Measurements from ENCODE around the gene AJAP1.

Gene AJAP1

DNA sequence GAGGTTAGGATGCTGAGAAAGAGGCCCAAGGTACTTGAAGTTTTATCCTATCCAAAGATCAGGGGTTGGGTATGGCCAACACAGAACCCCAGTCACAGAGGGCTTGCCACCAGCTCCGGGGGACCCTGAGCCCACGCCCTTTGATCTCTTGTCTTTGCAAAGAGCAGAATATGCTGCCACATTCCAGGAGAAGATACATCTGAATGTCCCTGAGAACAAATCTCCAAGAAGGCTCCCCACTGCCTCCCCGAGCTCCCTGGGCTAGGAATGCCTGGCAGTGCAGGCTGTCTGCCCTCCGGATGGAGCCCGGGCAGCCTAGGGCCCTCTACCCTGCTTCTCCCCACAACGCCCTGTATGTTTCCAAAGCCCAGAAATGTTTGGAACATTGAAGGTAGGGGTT lies 49.2 kb downstream of the AJAP1 start:
- DNase-seq, result no peak

GRCh38 chr1:4708840-4709507 lies 54.6 kb downstream of the AJAP1 start:
- DNase-seq, result no peak

DNA sequence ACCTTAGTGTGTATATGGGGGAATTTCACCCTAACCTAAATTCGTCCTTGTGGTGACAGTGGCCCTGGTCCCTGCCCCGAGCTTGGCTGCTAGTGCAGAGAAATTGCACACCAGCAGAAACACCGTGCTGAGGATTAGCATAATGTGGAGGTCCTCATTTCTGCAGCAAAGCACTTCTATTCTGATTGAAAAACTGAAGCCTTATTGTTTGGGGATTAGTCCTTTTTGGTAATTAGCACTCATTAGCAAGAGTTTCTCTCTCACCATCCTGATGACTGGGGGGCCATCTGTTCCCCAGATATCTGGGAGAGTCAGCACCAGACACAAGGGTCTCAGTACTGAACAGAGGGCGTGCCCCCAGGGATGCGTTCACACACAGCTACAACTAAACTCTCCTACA lies 55.2 kb downstream of the AJAP1 start:
- no peak for DNase-seq

DNA sequence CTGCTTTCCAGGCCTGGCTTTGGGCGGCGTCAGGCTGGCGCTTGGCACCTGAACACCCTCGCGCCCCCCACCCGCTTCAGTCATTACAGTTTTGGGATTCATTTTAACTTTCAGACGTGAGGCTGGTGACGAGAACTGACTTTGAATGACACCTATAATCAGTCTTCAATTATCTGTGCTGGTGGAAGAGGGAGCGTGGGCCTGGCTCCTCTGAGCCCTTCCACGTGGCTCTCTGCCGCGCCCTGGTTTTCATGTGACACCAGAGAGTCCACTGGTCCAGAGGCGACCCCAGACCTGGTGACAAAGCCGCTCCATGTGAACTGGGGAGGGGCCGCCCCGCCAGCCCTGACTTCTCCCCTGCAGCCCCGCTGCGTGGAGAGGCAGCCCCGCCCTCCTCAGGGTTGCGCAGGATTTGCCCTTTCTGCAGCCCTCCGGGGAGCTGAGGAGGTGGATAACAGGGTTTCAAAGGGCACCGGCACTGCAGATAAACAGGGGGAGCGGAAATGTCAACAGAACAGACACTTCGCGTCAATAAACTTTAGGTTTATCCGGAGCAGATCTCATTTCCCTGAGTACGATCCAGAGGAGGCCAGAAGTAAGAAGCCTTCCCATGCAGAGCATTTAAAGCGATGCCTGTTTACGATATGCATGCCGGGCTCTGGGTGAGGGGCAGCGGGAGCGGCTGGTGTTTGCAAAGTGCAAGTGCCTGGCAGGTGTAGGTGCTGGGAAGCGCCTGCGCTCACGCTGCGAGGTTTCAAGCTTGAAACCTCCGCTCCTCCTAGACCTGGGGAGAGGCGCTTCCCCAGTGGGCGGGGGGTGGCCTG lies 56.4 kb downstream of the AJAP1 start:
- DNase-seq, result no peak

GRCh38 chr1:4711416-4712275 lies 57.2 kb downstream of the AJAP1 start:
- no peak for DNase-seq

DNA sequence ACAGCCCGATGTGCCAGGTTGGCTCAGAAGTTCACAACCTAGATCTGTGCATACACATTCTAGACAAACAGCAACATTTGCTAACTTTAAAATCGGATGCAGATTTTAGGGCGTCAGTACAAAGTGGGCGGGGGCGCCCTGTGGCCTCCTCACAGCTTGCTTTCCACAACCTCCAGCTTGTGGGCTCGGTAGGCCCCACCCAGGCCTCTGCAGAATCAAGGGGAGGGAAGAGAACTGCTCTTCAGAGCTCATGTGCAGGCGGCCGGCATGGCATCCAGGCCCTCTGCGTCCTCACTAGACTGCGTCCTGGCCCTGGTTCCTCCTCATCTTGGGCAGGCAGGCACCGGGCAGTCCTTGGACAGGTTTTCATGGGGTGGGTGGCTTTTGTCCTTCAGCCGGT lies 59.3 kb downstream of the AJAP1 start:
- no peak for DNase-seq

DNA sequence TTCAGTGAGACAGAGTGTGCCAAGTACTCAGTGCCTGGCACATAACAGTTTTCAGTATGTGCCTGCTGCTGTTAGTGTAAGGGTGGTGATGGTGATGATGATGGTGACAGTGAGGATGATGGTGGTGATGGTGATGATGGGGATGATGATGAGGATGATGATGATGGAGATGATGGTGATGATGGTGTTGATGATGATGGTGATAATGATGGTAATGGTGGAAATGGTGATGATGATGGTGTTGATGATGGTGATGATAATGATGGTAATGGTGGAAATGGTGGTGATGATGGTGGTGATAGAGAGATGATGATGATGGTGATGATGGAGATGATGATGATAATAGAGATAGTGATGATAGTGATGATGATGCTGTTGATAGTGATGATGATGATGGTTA lies 62.0 kb downstream of the AJAP1 start:
- DNase-seq, result no peak

DNA sequence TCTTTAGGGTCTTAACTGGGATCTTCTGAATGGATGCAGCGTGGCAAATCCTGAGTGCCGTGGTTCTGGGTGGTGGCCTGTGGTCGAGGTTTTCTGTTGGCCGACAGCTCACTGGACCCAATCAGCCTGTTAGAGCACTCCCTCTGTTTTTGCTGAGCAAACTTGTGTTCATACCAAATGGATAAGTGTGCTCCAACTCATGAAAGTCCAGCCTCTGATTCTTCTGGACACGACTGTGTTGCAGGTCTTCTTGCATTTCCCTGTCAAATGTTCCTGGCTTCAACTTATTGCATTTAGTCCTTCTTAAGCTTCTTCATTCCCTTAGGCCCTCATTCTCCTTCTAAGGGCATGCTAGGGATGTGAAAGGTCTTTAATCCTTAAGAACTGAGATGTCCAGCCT lies 63.7 kb downstream of the AJAP1 start:
- DNase-seq, result no peak

DNA sequence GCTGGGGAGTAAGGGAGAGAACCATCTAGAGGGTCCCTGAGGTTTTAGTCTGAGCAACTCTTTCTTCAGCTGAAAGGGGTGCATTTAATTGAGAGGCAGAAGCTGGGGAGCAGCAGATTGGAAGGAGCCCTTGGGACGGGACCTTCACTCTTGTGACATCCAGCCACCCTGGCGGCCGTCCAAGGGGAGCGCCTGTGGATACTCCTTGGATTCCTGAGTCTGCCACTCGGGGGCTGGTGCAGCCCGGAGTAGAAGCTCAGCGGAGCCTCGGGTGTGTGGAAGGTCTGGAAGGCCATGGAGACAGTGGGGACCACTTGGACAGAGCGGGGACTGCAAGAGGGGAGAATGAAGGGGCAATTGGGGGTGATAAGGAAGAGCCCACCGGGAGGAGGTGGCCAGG lies 68.7 kb downstream of the AJAP1 start:
- no peak for DNase-seq

- DNase-seq, result no peak
Observed at GRCh38 chr1:4724001-4724400, 69.6 kb downstream of the AJAP1 start.

DNA sequence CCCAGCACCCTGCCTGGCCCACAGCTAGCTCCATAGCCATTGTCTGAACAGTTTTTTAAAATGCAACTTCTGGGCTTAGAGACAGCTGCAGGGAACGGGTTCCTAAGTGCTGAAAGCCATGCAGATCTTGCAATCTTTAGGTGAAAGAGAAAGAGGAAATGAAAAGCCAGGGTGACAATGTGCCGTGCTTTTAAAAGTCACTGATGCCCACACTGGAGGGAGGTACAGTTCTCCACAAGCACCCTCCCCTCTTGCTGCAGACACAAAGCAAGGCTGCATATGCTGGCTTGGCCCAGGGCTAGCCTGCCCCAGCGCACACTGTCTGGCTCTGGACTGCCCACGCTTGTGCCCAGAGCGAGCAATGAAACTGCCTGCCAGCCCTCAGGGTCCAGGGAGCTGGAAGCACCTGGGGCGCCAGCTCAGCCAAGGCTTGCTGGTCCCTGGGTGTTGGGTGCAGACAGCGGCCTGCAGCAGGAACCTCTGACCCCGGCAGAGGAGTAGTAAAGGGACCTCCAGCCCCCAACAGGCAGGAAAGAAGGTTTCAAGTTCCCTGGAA lies 70.4 kb downstream of the AJAP1 start:
- no peak for DNase-seq

GRCh38 chr1:4725416-4725815 lies 71.0 kb downstream of the AJAP1 start:
- no peak for DNase-seq

DNA sequence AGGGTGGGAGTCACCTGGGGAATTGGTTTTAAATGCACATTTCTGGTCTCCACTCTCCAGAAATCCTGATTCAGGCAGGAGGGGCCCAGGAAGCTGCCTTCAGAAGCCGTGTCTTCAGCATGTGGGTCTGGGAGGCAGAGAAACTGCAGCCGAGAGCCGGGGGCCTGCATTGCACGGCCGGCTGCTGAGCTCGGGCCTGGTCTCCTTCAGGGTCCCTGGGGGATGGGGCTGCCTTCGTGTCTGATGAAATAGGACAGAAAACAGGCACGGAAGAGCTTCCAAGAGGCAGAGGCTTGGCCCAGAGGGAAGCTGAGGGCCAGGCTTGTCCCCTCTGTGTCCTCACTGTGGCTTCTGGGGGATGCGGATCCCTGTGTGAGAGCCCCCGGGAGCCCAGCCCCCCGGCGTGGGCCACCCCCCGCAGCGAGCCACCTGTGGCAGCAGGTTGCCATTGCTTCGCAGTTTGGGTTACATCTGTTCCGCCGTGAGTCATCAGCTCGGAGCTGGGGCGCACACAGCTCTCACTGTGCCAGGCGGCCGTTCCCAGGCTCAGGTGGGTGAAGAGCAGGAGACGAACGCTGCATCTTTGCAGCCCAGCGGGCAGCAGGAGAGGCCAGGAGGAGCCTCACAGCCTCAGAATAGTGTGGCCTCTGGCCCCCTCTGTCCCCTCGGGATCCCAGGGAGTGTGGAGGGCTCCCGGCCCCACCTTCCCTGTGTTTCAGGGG lies 72.4 kb downstream of the AJAP1 start:
- DNase-seq, result no peak

GRCh38 chr1:4728319-4729089 lies 74.1 kb downstream of the AJAP1 start:
- DNase-seq, result no peak

DNA sequence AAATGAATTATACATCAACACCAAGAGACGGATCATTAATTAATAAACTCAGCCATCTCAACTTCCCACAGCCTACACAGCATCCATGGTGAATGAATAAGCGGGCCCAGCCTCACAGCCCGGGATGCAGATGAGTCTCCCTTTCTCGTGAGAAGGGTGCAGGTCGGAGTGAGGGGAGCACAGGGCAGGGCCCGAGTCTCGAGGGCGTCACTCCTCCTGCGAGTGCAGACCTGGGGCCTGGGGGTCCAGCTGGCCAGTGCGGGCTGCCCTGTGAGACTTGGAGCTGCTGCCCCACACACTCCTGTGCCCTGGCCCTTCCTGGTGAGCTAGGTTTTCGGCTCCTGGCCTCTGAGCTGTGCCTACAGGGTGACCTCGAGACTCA lies 74.7 kb downstream of the AJAP1 start:
- no peak for DNase-seq

GRCh38 chr1:4730078-4730477 lies 75.7 kb downstream of the AJAP1 start:
- DNase-seq, result no peak

- no peak for DNase-seq
Observed at GRCh38 chr1:4733446-4734177, 79.2 kb downstream of the AJAP1 start.

DNA sequence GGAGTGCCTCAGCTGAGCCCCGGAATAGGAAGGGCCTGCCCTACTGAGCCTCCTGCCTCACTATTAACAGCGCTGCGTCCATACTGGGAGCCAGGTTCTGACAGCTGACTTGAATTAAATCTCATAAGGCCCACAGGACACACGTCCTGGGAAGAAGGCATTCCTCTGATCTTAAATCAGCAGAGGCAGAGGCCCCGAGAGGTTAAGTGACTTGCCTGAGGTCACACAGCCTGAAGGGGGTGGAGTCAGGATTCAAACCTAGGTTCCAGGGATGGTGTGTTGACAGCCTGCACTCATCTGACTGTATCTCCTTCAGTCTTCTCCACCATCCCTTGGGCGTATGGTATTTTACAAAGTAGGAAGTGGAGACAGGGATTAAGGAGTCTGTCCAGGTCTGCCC lies 79.8 kb downstream of the AJAP1 start:
- DNase-seq, result no peak

DNA sequence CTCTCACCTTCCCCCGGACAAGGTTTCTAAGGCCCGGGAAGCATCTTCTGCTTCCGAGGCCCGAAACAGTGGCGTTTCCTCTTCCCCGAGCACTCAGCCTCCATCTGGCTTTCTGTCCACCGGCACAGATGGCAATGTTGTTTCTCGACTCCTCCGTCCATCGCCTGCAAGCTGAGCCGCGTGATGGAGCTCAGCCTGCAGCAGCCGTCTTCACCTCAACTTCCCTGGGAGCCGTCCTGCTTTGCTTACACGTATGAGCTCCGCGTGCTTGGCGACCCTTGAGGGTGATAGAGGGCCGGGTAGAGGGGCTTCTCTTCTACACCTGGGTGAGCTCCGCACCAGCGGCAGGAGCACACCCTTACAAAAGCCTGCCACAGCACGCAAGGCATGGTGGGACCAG lies 80.4 kb downstream of the AJAP1 start:
- no peak for DNase-seq

DNA sequence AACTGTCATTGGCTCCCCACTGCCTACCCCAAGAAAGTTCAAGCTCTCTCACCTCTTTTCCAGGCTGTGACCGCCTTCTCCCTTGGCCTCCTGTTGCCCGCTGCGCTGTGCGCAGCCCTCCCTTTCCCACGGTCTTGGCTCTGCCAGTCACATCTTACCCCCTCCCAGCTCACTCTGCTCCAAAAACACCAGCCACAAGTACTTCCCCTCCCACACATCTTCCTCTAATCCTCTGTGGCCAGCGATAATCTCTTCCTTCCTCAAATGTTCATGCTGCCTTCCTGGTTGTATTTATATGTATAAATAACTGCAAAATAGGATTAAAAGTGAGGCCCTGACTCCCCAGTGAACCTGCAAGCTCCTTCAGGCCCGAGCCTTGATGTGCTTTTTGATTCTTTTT lies 81.8 kb downstream of the AJAP1 start:
- DNase-seq, result no peak

- DNase-seq, result no peak
Observed at GRCh38 chr1:4741876-4742423, 87.5 kb downstream of the AJAP1 start.

All from NCI-H1930 (cell line).